ENCODE results near the gene DCTN4. TPM values are rescaled to one million over a fixed set of nuclear protein-coding genes. Genes with fewer than 3 reads are reported as not detected.

The DCTN4 gene
- total and polyA plus RNA-seq, 9 of the 15 experiments (the other 6 are each of a cell fraction or from before 2014, with no cell fraction given): 20.4 to 64.9 (median 49.9) TPM

DNA sequence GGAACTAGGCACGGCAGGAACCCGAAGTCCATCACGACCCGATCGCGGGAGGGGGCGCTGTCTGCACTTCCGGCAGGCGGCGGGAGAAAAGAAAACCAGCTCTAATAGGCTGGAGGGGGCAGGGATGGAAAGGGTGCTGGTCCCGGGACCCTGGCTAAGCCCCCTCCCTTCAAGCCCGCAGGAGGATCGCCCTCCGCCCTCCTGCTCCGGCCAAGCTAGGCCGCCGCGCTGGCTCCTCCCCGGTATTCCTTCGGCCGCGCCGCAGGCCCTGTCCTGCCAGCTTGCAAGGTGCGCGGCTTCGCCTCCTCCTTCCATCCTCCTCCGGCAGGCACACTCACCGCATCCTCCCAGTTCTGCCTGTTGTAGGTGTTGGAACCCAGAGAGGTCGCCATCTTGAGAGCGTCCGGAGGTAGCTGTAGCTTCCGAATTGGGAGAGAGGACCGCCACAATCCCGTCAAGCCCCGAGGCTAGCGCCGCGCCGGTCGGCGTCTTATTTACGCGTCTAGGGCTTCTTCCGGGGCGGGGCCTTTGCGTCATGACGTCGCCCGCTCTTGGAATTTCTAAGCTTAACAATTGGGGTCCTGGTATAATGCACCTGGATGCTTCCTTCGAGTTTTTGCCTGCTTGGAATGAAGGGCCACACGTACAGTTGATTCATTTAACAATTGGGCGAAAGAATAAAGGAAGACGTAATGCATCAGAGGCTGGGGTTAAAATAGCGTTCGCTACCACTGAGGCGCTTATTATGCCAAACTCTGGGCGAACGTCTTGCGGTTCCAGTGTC lies 58.0 kb downstream of the DCTN4 start, which contains the start of gene RBM22 (continued):
- TF ChIP-seq, protein P1, sequence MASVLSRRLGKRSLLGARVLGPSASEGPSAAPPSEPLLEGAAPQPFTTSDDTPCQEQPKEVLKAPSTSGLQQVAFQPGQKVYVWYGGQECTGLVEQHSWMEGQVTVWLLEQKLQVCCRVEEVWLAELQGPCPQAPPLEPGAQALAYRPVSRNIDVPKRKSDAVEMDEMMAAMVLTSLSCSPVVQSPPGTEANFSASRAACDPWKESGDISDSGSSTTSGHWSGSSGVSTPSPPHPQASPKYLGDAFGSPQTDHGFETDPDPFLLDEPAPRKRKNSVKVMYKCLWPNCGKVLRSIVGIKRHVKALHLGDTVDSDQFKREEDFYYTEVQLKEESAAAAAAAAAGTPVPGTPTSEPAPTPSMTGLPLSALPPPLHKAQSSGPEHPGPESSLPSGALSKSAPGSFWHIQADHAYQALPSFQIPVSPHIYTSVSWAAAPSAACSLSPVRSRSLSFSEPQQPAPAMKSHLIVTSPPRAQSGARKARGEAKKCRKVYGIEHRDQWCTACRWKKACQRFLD (CRISPR knock-in tag; IDR thresholded peaks at IDR 0.05): no peak
- TF ChIP-seq MEF2D (tag; conservative IDR thresholded peaks at IDR 0.05; ENCODE audit: low read depth) (no peak), ATF6 (CRISPR knock-in tag; IDR thresholded peaks at IDR 0.05) (peak; percentile 93; the same call in 1 of the 2 replicates), CREB1 (IDR thresholded peaks at IDR 0.05) (peak; percentile 98), CREB1 (CRISPR knock-in tag; IDR thresholded peaks at IDR 0.05) (peak; percentile 96), CGGBP1 (CRISPR knock-in tag; IDR thresholded peaks at IDR 0.05) (no peak), THAP12 (CRISPR knock-in tag; IDR thresholded peaks at IDR 0.05) (no peak), CXXC5 (CRISPR knock-in tag; IDR thresholded peaks at IDR 0.05) (peak; percentile 85), PHF8 (IDR thresholded peaks at IDR 0.05; ENCODE audit: borderline replicate concordance, low read length) (peak; percentile 99), SLC30A9 (CRISPR knock-in tag; IDR thresholded peaks at IDR 0.05) (no peak), GTF2E2 (tag; IDR thresholded peaks at IDR 0.05) (peak; percentile 90), RAD51 (IDR thresholded peaks at IDR 0.05; ENCODE audit: borderline replicate concordance, low read depth) (no peak), DIDO1 (tag; IDR thresholded peaks at IDR 0.05; ENCODE audit: low read depth) (peak; percentile 66), ZNF24 (IDR thresholded peaks at IDR 0.05) (no peak), KAT7 (CRISPR knock-in tag; IDR thresholded peaks at IDR 0.05; ENCODE audit: borderline replicate concordance) (peak; percentile 53; the same call in 1 of the 2 replicates), ZBTB7A (IDR thresholded peaks at IDR 0.05; ENCODE audit: borderline replicate concordance, control insufficient read depth, low read depth, low read length) (peak; percentile 79; the same call in 1 of the 2 replicates), TBP (optimal IDR thresholded peaks at IDR 0.05; ENCODE audit: low read depth, low read length) (peak; percentile 83), SIX5 (IDR thresholded peaks at IDR 0.05; ENCODE audit: borderline replicate concordance in 1 of 2, insufficient read depth in 1 of 2, low read depth in 1 of 2, low read length in 2 of 2) (peak; percentile 49 to 52; a peak in 3 of 4 replicates), LARP7 (IDR thresholded peaks at IDR 0.05) (peak; percentile 85; the same call in 1 of the 2 replicates), SMARCA5 (IDR thresholded peaks at IDR 0.05) (0 out of 2 replicates have a peak, but pooled peaks have one; percentile 47), CCNT2 (IDR thresholded peaks at IDR 0.05; ENCODE audit: borderline replicate concordance, extremely low read depth, insufficient read length, low read depth, low read length) (peak; percentile 34), FOXJ3 (CRISPR knock-in tag; IDR thresholded peaks at IDR 0.05) (no peak)
